HepG2 (cell line): ENCODE data around the gene TMEM141. TPM values are rescaled to one million over a fixed set of nuclear protein-coding genes. Genes with fewer than 3 reads are reported as not detected.

Experiments
- FOXJ3 ChIP-seq: sonication (generic); formaldehyde crosslinking; IDR thresholded peaks from 2 replicates; pipeline ENCODE4 v1.4.0; 2020; ENCODE audit warnings: missing genetic modification reagents, mild to moderate bottlenecking, borderline replicate concordance
- HMG20B ChIP-seq: conservative IDR thresholded peaks from 2 replicates; pipeline ENCODE4 v1.6.1; 2016; ENCODE audit warnings: missing genetic modification reagents, missing compliant biosample characterization
- HNRNPUL1 ChIP-seq: fragments of 200-400 bp; formaldehyde crosslinking; IDR thresholded peaks from 2 replicates; pipeline ENCODE4 v1.6.1; 2017; ENCODE audit warnings: low read depth, mild to moderate bottlenecking, low read length, moderate library complexity
- HOXA3 ChIP-seq: sonication (generic); formaldehyde crosslinking; IDR thresholded peaks from 2 replicates; pipeline ENCODE4 v1.5.0; 2020; ENCODE audit warnings: missing genetic modification reagents
- HOXA9 ChIP-seq: sonication (generic); formaldehyde crosslinking; IDR thresholded peaks from 2 replicates; pipeline ENCODE4 v1.8.1; 2022; ENCODE audit warnings: missing genetic modification reagents, mild to moderate bottlenecking, moderate library complexity, borderline replicate concordance
- NRL ChIP-seq: sonication (generic); formaldehyde crosslinking; IDR thresholded peaks from 2 replicates; pipeline ENCODE4 v1.5.0; 2020; ENCODE audit warnings: missing genetic modification reagents, mild to moderate bottlenecking, moderate library complexity, borderline replicate concordance
- SALL1 ChIP-seq: sonication (generic); formaldehyde crosslinking; IDR thresholded peaks from 2 replicates; pipeline ENCODE4 v1.8.0; 2022; ENCODE audit warnings: mild to moderate bottlenecking, missing genetic modification reagents
- SMAD3 ChIP-seq: sonication (generic); formaldehyde crosslinking; IDR thresholded peaks from 2 replicates; pipeline ENCODE4 v1.4.0; 2020; ENCODE audit warnings: missing genetic modification reagents
- SP140L ChIP-seq: sonication (generic); formaldehyde crosslinking; IDR thresholded peaks from 2 replicates; pipeline ENCODE4 v1.4.0; 2020; ENCODE audit warnings: missing genetic modification reagents, borderline replicate concordance
- SRSF9 ChIP-seq: fragments of 200-400 bp; formaldehyde crosslinking; IDR thresholded peaks from 2 replicates; pipeline ENCODE4 v1.6.1; 2018; ENCODE audit warnings: borderline replicate concordance, mild to moderate bottlenecking, low read depth, low read length; ENCODE audit not compliant: insufficient read depth, poor library complexity, severe bottlenecking
- SYNCRIP ChIP-seq: fragments of 200-400 bp; formaldehyde crosslinking; IDR thresholded peaks from 2 replicates; pipeline ENCODE4 v1.6.1; 2018; ENCODE audit warnings: mild to moderate bottlenecking, low read depth, low read length; ENCODE audit not compliant: insufficient read depth
- TBX3 ChIP-seq: fragments of 450-650 bp; IDR thresholded peaks from 2 replicates; pipeline ENCODE4 v1.6.1; 2017; ENCODE audit warnings: antibody characterized with exemption, mild to moderate bottlenecking, inconsistent platforms, borderline replicate concordance
- XRCC5 ChIP-seq: fragments of 200-400 bp; formaldehyde crosslinking; optimal IDR thresholded peaks from 2 replicates; pipeline ENCODE3; 2017; ENCODE audit warnings: mild to moderate bottlenecking, low read length
- ZNF260 ChIP-seq: sonication (generic); formaldehyde crosslinking; IDR thresholded peaks from 2 replicates; pipeline ENCODE4 v1.4.0; 2020; ENCODE audit warnings: missing genetic modification reagents, low read depth, mild to moderate bottlenecking, borderline replicate concordance
- ZNF510 ChIP-seq: sonication (generic); formaldehyde crosslinking; IDR thresholded peaks from 2 replicates; pipeline ENCODE4 v1.4.0; 2020; ENCODE audit warnings: low read depth, mild to moderate bottlenecking, missing genetic modification reagents
- ZNF883 ChIP-seq: sonication (generic); formaldehyde crosslinking; IDR thresholded peaks from 2 replicates; pipeline ENCODE4 v1.5.1; 2020; ENCODE audit warnings: mild to moderate bottlenecking, missing genetic modification reagents; ENCODE audit errors: not compliant biosample characterization
- polyA plus RNA-seq, 8 experiments: library from polyadenylated mRNA; depleted of rRNA in 3 of 8; stranded (reverse) in 7 of 8; unstranded in 1 of 8; fragments of >200 nt; fragmentation: Illumina TruSeq in 4 of 8; extraction: Trizol in 4 of 8; gene quantifications; 2 replicates each; pipeline versions ENCODE4 v1.2.1 to v1.2.3, GENCODE V29; 2011 to 2016; ENCODE audit warnings: low read depth in 4 of 8, missing spikeins in 1 of 8, mixed read lengths in 1 of 8; ENCODE audit not compliant: insufficient read depth in 1 of 8
- total RNA-seq, 5 experiments: library from RNA; depleted of rRNA; stranded (reverse); fragments of >200 nt; fragmentation: Illumina TruSeq; extraction: Trizol; gene quantifications; 2 replicates each; pipeline ENCODE4 v1.2.3, GENCODE V29; 2016; ENCODE audit warnings: low read depth in 1 of 5
- TF ChIP-seq, protein P1 (sequence below): sonication (generic); formaldehyde crosslinking; IDR thresholded peaks from 2 replicates; pipeline ENCODE4 v1.5.0; 2020; ENCODE audit warnings: missing genetic modification reagents
- TF ChIP-seq, protein P2 (sequence below): sonication (generic); formaldehyde crosslinking; IDR thresholded peaks from 2 replicates; pipeline ENCODE4 v1.4.0; 2020; ENCODE audit warnings: missing genetic modification reagents
- TF ChIP-seq, protein P3 (sequence below): sonication (generic); formaldehyde crosslinking; IDR thresholded peaks from 2 replicates; pipeline ENCODE4 v1.4.0; 2020; ENCODE audit warnings: low read depth, mild to moderate bottlenecking, missing genetic modification reagents
- TF ChIP-seq, protein P4 (sequence below): sonication (generic); formaldehyde crosslinking; conservative IDR thresholded peaks from 2 replicates; pipeline ENCODE4 v1.4.0; 2020; ENCODE audit warnings: missing genetic modification reagents

Gene TMEM141
- total and polyA plus RNA-seq, 2 of the 13 experiments (the other 11 are each of a cell fraction or from before 2014, with no cell fraction given): 81.0 to 202 TPM

DNA sequence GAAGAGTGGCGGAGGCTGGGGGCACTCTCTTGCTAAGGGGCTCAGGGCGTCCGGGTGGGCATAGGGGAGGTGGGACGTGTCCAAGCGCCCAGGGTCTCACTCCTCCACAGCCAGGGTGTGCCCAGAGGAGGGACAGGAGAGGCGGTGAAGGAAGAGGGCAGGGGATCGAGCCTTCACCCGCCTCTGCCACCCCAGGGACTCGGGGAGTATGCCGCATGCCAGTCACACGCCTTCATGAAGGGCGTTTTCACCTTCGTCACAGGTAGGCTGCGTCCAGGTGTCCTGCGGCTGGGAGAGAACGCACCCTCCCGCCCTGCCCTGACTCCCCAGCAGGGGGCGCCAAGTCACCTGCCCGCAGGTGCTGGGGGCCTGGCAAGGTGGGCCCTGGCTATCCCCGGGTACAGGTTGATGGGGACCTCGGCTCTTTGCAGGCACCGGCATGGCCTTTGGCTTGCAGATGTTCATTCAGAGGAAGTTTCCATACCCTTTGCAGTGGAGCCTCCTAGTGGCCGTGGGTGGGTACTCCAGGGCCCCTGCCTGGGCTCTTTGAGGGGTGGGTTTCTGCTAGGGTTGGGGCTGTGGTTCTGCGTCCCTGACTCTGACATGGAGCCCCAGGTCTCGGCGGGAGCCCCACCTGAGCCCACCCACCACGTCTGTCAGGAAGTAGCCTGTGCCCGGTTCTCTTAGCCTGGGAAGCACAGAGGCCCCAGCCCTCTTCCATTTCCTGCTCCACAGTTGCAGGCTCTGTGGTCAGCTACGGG is 552 bp downstream of the TMEM141 start (continued):
- TF ChIP-seq, protein P1, sequence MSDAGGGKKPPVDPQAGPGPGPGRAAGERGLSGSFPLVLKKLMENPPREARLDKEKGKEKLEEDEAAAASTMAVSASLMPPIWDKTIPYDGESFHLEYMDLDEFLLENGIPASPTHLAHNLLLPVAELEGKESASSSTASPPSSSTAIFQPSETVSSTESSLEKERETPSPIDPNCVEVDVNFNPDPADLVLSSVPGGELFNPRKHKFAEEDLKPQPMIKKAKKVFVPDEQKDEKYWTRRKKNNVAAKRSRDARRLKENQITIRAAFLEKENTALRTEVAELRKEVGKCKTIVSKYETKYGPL (CRISPR knock-in tag): no peak
- no peak for TF ChIP-seq ZNF883 (CRISPR knock-in tag)
- TF ChIP-seq HNRNPUL1: no peak
- peak; percentile 39; the same call in 1 of the 2 replicates for TF ChIP-seq NRL (CRISPR knock-in tag)
- no peak for TF ChIP-seq ZNF260 (CRISPR knock-in tag)
- no peak for TF ChIP-seq ZNF510
- TF ChIP-seq, protein P2, sequence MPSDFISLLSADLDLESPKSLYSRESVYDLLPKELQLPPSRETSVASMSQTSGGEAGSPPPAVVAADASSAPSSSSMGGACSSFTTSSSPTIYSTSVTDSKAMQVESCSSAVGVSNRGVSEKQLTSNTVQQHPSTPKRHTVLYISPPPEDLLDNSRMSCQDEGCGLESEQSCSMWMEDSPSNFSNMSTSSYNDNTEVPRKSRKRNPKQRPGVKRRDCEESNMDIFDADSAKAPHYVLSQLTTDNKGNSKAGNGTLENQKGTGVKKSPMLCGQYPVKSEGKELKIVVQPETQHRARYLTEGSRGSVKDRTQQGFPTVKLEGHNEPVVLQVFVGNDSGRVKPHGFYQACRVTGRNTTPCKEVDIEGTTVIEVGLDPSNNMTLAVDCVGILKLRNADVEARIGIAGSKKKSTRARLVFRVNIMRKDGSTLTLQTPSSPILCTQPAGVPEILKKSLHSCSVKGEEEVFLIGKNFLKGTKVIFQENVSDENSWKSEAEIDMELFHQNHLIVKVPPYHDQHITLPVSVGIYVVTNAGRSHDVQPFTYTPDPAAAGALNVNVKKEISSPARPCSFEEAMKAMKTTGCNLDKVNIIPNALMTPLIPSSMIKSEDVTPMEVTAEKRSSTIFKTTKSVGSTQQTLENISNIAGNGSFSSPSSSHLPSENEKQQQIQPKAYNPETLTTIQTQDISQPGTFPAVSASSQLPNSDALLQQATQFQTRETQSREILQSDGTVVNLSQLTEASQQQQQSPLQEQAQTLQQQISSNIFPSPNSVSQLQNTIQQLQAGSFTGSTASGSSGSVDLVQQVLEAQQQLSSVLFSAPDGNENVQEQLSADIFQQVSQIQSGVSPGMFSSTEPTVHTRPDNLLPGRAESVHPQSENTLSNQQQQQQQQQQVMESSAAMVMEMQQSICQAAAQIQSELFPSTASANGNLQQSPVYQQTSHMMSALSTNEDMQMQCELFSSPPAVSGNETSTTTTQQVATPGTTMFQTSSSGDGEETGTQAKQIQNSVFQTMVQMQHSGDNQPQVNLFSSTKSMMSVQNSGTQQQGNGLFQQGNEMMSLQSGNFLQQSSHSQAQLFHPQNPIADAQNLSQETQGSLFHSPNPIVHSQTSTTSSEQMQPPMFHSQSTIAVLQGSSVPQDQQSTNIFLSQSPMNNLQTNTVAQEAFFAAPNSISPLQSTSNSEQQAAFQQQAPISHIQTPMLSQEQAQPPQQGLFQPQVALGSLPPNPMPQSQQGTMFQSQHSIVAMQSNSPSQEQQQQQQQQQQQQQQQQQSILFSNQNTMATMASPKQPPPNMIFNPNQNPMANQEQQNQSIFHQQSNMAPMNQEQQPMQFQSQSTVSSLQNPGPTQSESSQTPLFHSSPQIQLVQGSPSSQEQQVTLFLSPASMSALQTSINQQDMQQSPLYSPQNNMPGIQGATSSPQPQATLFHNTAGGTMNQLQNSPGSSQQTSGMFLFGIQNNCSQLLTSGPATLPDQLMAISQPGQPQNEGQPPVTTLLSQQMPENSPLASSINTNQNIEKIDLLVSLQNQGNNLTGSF: no peak
- no peak for TF ChIP-seq SRSF9
- TF ChIP-seq, protein P3, sequence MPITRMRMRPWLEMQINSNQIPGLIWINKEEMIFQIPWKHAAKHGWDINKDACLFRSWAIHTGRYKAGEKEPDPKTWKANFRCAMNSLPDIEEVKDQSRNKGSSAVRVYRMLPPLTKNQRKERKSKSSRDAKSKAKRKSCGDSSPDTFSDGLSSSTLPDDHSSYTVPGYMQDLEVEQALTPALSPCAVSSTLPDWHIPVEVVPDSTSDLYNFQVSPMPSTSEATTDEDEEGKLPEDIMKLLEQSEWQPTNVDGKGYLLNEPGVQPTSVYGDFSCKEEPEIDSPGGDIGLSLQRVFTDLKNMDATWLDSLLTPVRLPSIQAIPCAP (CRISPR knock-in tag): 0 out of 2 replicates have a peak, but pooled peaks have one; percentile 44
- TF ChIP-seq SYNCRIP: no peak
- TF ChIP-seq SMAD3 (CRISPR knock-in tag): no peak
- no peak for TF ChIP-seq HMG20B
- TF ChIP-seq, protein P4, sequence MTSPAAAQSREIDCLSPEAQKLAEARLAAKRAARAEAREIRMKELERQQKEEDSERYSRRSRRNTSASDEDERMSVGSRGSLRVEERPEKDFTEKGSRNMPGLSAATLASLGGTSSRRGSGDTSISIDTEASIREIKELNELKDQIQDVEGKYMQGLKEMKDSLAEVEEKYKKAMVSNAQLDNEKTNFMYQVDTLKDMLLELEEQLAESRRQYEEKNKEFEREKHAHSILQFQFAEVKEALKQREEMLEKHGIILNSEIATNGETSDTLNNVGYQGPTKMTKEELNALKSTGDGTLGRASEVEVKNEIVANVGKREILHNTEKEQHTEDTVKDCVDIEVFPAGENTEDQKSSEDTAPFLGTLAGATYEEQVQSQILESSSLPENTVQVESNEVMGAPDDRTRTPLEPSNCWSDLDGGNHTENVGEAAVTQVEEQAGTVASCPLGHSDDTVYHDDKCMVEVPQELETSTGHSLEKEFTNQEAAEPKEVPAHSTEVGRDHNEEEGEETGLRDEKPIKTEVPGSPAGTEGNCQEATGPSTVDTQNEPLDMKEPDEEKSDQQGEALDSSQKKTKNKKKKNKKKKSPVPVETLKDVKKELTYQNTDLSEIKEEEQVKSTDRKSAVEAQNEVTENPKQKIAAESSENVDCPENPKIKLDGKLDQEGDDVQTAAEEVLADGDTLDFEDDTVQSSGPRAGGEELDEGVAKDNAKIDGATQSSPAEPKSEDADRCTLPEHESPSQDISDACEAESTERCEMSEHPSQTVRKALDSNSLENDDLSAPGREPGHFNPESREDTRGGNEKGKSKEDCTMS (CRISPR knock-in tag): no peak
- TF ChIP-seq HOXA9 (CRISPR knock-in tag): no peak
- TF ChIP-seq FOXJ3 (CRISPR knock-in tag): no peak
- 0 out of 2 replicates have a peak, but pooled peaks have one; percentile 22 for TF ChIP-seq HOXA3 (CRISPR knock-in tag)
- TF ChIP-seq TBX3: no peak
- peak; percentile 74 for TF ChIP-seq XRCC5
- TF ChIP-seq SALL1 (CRISPR knock-in tag): no peak
- no peak for TF ChIP-seq SP140L (CRISPR knock-in tag)
